OCI-LY3 (cell line): ENCODE results near the gene WDHD1.

Source experiments
- H2AFZ ChIP-seq: fragments of 200-600, 300-600 bp; shearing (Covaris generic); 2 replicates; pipeline ENCODE4 v1.6.0; 2014; ENCODE audit warnings: antibody characterized with exemption, low read depth, low read length
- H3K27ac ChIP-seq: fragments of 200-600, 300-600 bp; sonication (generic); 2 replicates; pipeline ENCODE4 v1.5.1; 2014; ENCODE audit warnings: mild to moderate bottlenecking, low read length, moderate library complexity, mixed read lengths
- H3K27me3 ChIP-seq: fragments of 200-600, 300-600 bp; sonication (generic); 2 replicates; pipeline ENCODE4 v1.6.1; 2014; ENCODE audit warnings: low read depth, low read length, mixed read lengths
- H3K36me3 ChIP-seq: fragments of 200-600, 300-600 bp; sonication (generic); replicated peaks from 2 replicates; pipeline ENCODE3; 2014; ENCODE audit warnings: low read depth, low read length, mixed read lengths
- H3K4me1 ChIP-seq: fragments of 300-600, 200-600 bp; sonication (generic); 2 replicates; pipeline ENCODE4 v1.6.1; 2014; ENCODE audit warnings: low read length, mixed read lengths
- H3K4me2 ChIP-seq: fragments of 200-600, 300-600 bp; sonication (generic); 2 replicates; pipeline ENCODE4 v1.6.1; 2014; ENCODE audit warnings: low read length, mixed read lengths
- H3K4me3 ChIP-seq: fragments of 300-600, 200-600 bp; sonication (generic); 2 replicates; pipeline ENCODE4 v1.5.1; 2014; ENCODE audit warnings: antibody characterized with exemption, mild to moderate bottlenecking, low read length, moderate library complexity
- H3K79me2 ChIP-seq: fragments of 300-600, 200-600 bp; shearing (Covaris generic); 2 replicates; pipeline ENCODE4 v1.6.1; 2014; ENCODE audit warnings: mild to moderate bottlenecking, low read length, mixed read lengths
- H3K9ac ChIP-seq: fragments of 300-600, 200-600 bp; shearing (Covaris generic); 2 replicates; pipeline ENCODE4 v1.6.0; 2014; ENCODE audit warnings: mild to moderate bottlenecking, low read length, moderate library complexity
- H3K9me3 ChIP-seq: fragments of 200-600, 300-600 bp; shearing (Covaris generic); 2 replicates; pipeline ENCODE4 v1.6.1; 2014; ENCODE audit warnings: low read length, mixed read lengths; ENCODE audit not compliant: insufficient read depth
- H4K20me1 ChIP-seq: fragments of 200-600, 300-600 bp; sonication (generic); 2 replicates; pipeline ENCODE4 v1.6.1; 2016; ENCODE audit warnings: low read length, mixed read lengths; ENCODE audit not compliant: insufficient read depth
- CTCF ChIP-seq: fragments of 200-600, 300-600 bp; sonication (generic); IDR thresholded peaks from 2 replicates; pipeline ENCODE4 v1.5.1; 2014; ENCODE audit warnings: antibody characterized with exemption, low read length, low read depth
- EZH2phosphoT487 ChIP-seq: fragments of 200-600 bp; shearing (Covaris generic); IDR thresholded peaks from 2 replicates; pipeline ENCODE4 v1.6.1; 2018; ENCODE audit warnings: antibody characterized with exemption, mixed run types, low read depth

The WDHD1 gene

GRCh38 chr14:54946500-54946899 lies 80.4 kb downstream of the WDHD1 start:
- Histone ChIP-seq H3K9ac (no peak overlapping the region), H3K4me3 (no peak overlapping the region), H2AFZ (no peak overlapping the region), H4K20me1 (no peaks in the 10 kb centered on the region), H3K36me3 (peaks cover 13% of the 10 kb centered on the region), H3K4me1 (peaks cover 8% of the 10 kb centered on the region), H3K9me3 (no peaks in the 10 kb centered on the region), H3K79me2 (no peaks in the 10 kb centered on the region), H3K4me2 (no peak overlapping the region), H3K27ac (no peak overlapping the region), H3K27me3 (no peaks in the 10 kb centered on the region)
- TF ChIP-seq CTCF (no peak), EZH2phosphoT487 (no peak)

- Histone ChIP-seq H3K4me1 (peaks cover 8% of the 10 kb centered on the region), H3K36me3 (peaks cover 18% of the 10 kb centered on the region), H3K27ac (no peak overlapping the region)
Measured at GRCh38 chr14:54944737-54945391, 82.0 kb downstream of the WDHD1 start.

GRCh38 chr14:54942913-54943312 lies 84.0 kb downstream of the WDHD1 start:
- no peak for TF ChIP-seq EZH2phosphoT487
- TF ChIP-seq CTCF = no peak
- Histone ChIP-seq H2AFZ (no peak overlapping the region), H3K4me2 (no peak overlapping the region), H3K9me3 (no peaks in the 10 kb centered on the region), H3K4me3 (no peak overlapping the region), H3K27ac (no peak overlapping the region), H3K9ac (no peak overlapping the region), H3K4me1 (peaks cover 8% of the 10 kb centered on the region), H3K79me2 (no peaks in the 10 kb centered on the region), H3K36me3 (peaks cover 22% of the 10 kb centered on the region), H4K20me1 (no peaks in the 10 kb centered on the region), H3K27me3 (no peaks in the 10 kb centered on the region)

More at GRCh38 chr14:54944737-54945391, 82.0 kb downstream of the WDHD1 start:
- Histone ChIP-seq H2AFZ (no peak overlapping the region), H3K4me3 (no peak overlapping the region), H3K4me2 (no peak overlapping the region), H3K27me3 (no peaks in the 10 kb centered on the region), H3K9me3 (no peaks in the 10 kb centered on the region), H3K9ac (no peak overlapping the region), H4K20me1 (no peaks in the 10 kb centered on the region), H3K79me2 (no peaks in the 10 kb centered on the region)
- TF ChIP-seq CTCF (no peak), EZH2phosphoT487 (no peak)

- H3K27me3 ChIP-seq = no peaks in the 10 kb centered on the region
- no peak overlapping the region for H3K4me2 ChIP-seq
- H3K79me2 ChIP-seq = no peaks in the 10 kb centered on the region
- H3K36me3 ChIP-seq = peaks cover 15% of the 10 kb centered on the region
- H3K4me3 ChIP-seq = no peak overlapping the region
- H3K9me3 ChIP-seq = no peaks in the 10 kb centered on the region
- H2AFZ ChIP-seq = no peak overlapping the region
- no peak overlapping the region for H3K27ac ChIP-seq
- no peaks in the 10 kb centered on the region for H4K20me1 ChIP-seq
- TF ChIP-seq EZH2phosphoT487 = no peak
- no peak for TF ChIP-seq CTCF
- H3K4me1 ChIP-seq = no peaks in the 10 kb centered on the region
- H3K9ac ChIP-seq = no peak overlapping the region
Measured at GRCh38 chr14:54936816-54937215, 90.1 kb downstream of the WDHD1 start.
